K562 (cell line): ENCODE results near the gene SLC34A3.

ENCODE experiments used
- CREB1 ChIP-seq, 2 experiments: sonication (generic) in 1 of 2; formaldehyde crosslinking in 1 of 2; IDR thresholded peaks; 2 replicates each; pipeline versions ENCODE4 v1.6.1 to v1.8.0; 2012 to 2022; ENCODE audit warnings: inconsistent platforms in 1 of 2, mild to moderate bottlenecking in 1 of 2, missing genetic modification reagents in 1 of 2, moderate library complexity in 1 of 2
- ILK ChIP-seq: fragments of 450-650 bp; IDR thresholded peaks from 2 replicates; pipeline ENCODE4 v1.6.1; 2016; ENCODE audit warnings: missing genetic modification characterization, low read depth, mild to moderate bottlenecking, missing compliant biosample characterization, moderate library complexity, borderline replicate concordance
- RFX5 ChIP-seq: IDR thresholded peaks from 2 replicates; pipeline ENCODE4 v1.6.1; 2011; ENCODE audit warnings: low read depth, mild to moderate bottlenecking, improper control_type of control experiment, low read length
- U2AF1 ChIP-seq: fragments of 200-400 bp; formaldehyde crosslinking; optimal IDR thresholded peaks from 2 replicates; pipeline ENCODE3; 2017; ENCODE audit warnings: mild to moderate bottlenecking, low read depth, low read length, moderate library complexity
- ZFP30 ChIP-seq: fragments of 250-450 bp; sonication (Bioruptor Pico); IDR thresholded peaks from 2 replicates; pipeline ENCODE4 v1.8.0; 2022; ENCODE audit warnings: moderate library complexity, mild to moderate bottlenecking, inconsistent platforms, borderline replicate concordance
- TF ChIP-seq, protein P1 (sequence below), 3 experiments: IDR thresholded peaks in 2 of 3; conservative IDR thresholded peaks in 1 of 3; 2 replicates each; pipeline ENCODE4 v1.5.1; 2011 to 2012; ENCODE audit warnings: low read length in 3 of 3, mild to moderate bottlenecking in 3 of 3, control low read depth in 2 of 3, improper control_type of control experiment in 1 of 3, inconsistent platforms in 1 of 3, low read depth in 1 of 3, mixed read lengths in 1 of 3, moderate library complexity in 1 of 3; ENCODE audit not compliant: insufficient read depth in 2 of 3
- TF ChIP-seq, protein P2 (sequence below): sonication (generic); formaldehyde crosslinking; IDR thresholded peaks from 2 replicates; pipeline ENCODE4 v1.9.0; 2022; ENCODE audit warnings: mild to moderate bottlenecking, missing genetic modification reagents

DNA sequence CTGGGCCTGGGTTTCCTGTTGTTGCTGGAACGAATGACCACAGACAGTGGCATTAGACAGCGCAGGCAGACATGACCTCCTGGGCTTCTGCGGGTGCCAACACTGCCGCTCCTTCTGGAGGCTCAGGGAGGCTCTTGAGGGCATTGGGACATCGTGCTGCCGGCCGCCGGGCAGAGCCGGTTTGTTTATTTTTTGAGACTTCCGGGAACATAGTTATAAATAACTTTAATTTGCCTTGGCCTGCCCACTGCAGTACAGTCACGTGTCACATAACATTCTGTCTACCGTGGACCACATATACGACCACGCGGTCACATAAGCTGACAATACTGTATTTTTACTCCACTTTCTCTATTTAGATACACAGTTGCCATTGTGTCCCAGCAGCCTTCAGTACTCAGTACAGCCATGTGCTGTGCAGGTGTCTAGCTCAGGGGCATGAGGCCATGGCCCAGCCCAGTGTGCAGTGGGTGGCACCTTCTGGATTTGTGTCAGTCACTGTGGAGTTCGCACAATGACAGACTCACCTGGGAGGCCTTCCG is 38.6 kb downstream of the SLC34A3 start:
- TF ChIP-seq, protein P1, sequence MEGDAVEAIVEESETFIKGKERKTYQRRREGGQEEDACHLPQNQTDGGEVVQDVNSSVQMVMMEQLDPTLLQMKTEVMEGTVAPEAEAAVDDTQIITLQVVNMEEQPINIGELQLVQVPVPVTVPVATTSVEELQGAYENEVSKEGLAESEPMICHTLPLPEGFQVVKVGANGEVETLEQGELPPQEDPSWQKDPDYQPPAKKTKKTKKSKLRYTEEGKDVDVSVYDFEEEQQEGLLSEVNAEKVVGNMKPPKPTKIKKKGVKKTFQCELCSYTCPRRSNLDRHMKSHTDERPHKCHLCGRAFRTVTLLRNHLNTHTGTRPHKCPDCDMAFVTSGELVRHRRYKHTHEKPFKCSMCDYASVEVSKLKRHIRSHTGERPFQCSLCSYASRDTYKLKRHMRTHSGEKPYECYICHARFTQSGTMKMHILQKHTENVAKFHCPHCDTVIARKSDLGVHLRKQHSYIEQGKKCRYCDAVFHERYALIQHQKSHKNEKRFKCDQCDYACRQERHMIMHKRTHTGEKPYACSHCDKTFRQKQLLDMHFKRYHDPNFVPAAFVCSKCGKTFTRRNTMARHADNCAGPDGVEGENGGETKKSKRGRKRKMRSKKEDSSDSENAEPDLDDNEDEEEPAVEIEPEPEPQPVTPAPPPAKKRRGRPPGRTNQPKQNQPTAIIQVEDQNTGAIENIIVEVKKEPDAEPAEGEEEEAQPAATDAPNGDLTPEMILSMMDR (IDR thresholded peaks at IDR 0.05 in 2 of 3, conservative IDR thresholded peaks at IDR 0.05 in 1 of 3; ENCODE audit: insufficient read depth in 2 of 3, low read depth in 1 of 3, low read length in 3 of 3), result no peak
- TF ChIP-seq CREB1 (IDR thresholded peaks at IDR 0.05), result no peak
- TF ChIP-seq CREB1 (CRISPR knock-in tag; IDR thresholded peaks at IDR 0.05), result no peak
- no peak for TF ChIP-seq ILK (tag)
- TF ChIP-seq, protein P2, sequence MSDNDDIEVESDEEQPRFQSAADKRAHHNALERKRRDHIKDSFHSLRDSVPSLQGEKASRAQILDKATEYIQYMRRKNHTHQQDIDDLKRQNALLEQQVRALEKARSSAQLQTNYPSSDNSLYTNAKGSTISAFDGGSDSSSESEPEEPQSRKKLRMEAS (CRISPR knock-in tag), result no peak; the same call in 1 of the 2 replicates
- no peak for TF ChIP-seq ZFP30
- TF ChIP-seq U2AF1, result no peak
- TF ChIP-seq RFX5, result no peak
